Measurements from ENCODE around the gene FAU. TPM values are rescaled to one million over a fixed set of nuclear protein-coding genes. Genes with fewer than 3 reads are reported as not detected.

FAU gene
- total RNA-seq, 2 experiments from 2014 or later = 995 to 1,031 TPM

GRCh38 chr11:65109231-65110198 lies 12.4 kb downstream of the FAU start:
- ChIA-PET POLR2A (interaction anchor here (1.0 to 5.7 kb wide), 10 partner anchors 12 to 152 kb away, joined by 4 to 83 read pairs (median 16); partner anchors contain the start of genes ARL2, CAPN1, CDCA5 and FAU), CTCF (interaction anchor here (0.7 to 5.2 kb wide), 18 partner anchors 8 to 261 kb away, joined by 3 to 89 read pairs (median 4); partner anchors contain the start of genes ARL2, CAPN1, CDCA5 and FAU)
- peaks cover 21% of the 10 kb centered on the region for H3K36me3 Mint-ChIP-seq (ENCODE audit: low read depth)
- DNase-seq = no peak
- H3K4me1 Mint-ChIP-seq = peaks cover 49% of the 10 kb centered on the region
- no peaks in the 10 kb centered on the region for H3K9me3 Mint-ChIP-seq
- H3K4me3 Mint-ChIP-seq = no peak overlapping the region
- no peaks in the 10 kb centered on the region for H3K27me3 Mint-ChIP-seq
- H3K27ac Mint-ChIP-seq = peak overlapping the region; percentile 44

GRCh38 chr11:65108469-65109123 lies 13.3 kb downstream of the FAU start:
- Mint-ChIP-seq H3K36me3 (ENCODE audit: low read depth) (peaks cover 23% of the 10 kb centered on the region), H3K9me3 (no peaks in the 10 kb centered on the region), H3K27ac (no peak overlapping the region), H3K4me1 (peaks cover 46% of the 10 kb centered on the region), H3K4me3 (no peak overlapping the region), H3K27me3 (no peaks in the 10 kb centered on the region)
- DNase-seq = no peak
- CTCF ChIA-PET = interaction anchor here (1.5 to 5.2 kb wide), 4 partner anchors 11 to 208 kb away, joined by 4 to 89 read pairs (median 12); partner anchors contain the start of genes CDCA5, VPS51 and ZFPL1
- POLR2A ChIA-PET = interaction anchor here (1.1 to 5.6 kb wide), 7 partner anchors 9 to 73 kb away, joined by 3 to 75 read pairs (median 18); partner anchors contain the start of genes CAPN1, FAU, MRPL49 and SYVN1

- Mint-ChIP-seq H3K27me3 (no peaks in the 10 kb centered on the region), H3K27ac (no peak overlapping the region), H3K4me1 (peaks cover 41% of the 10 kb centered on the region), H3K9me3 (no peaks in the 10 kb centered on the region), H3K4me3 (no peak overlapping the region), H3K36me3 (ENCODE audit: low read depth) (peaks cover 25% of the 10 kb centered on the region)
- CTCF ChIA-PET = no interaction called here
- no peak for DNase-seq
- POLR2A ChIA-PET = interaction anchor here (1.1 to 5.6 kb wide), 5 partner anchors 9 to 68 kb away, joined by 3 to 75 read pairs (median 4); partner anchors contain the start of genes FAU, MRPL49, VPS51 and ZNHIT2
Observed at GRCh38 chr11:65107751-65108468, 14.0 kb downstream of the FAU start.

GRCh38 chr11:65107078-65107477 lies 14.9 kb downstream of the FAU start:
- Mint-ChIP-seq H3K4me1 (peaks cover 41% of the 10 kb centered on the region), H3K27me3 (no peaks in the 10 kb centered on the region), H3K27ac (no peak overlapping the region), H3K4me3 (no peak overlapping the region), H3K9me3 (no peaks in the 10 kb centered on the region), H3K36me3 (ENCODE audit: low read depth) (peaks cover 25% of the 10 kb centered on the region)
- POLR2A ChIA-PET = interaction anchor here (2.9 kb wide), 1 partner anchor 10 kb away, joined by 25 read pairs; the partner anchor contains the start of gene VPS51
- CTCF ChIA-PET = no interaction called here
- no peak for DNase-seq

GRCh38 chr11:65104628-65105027 lies 17.3 kb downstream of the FAU start:
- H3K4me3 Mint-ChIP-seq = no peak overlapping the region
- DNase-seq = no peak
- ChIA-PET POLR2A (interaction anchor here (0.7 to 2.4 kb wide), 4 partner anchors 8 to 21 kb away, joined by 3 to 9 read pairs (median 4); partner anchors contain the start of genes CDCA5, FAU, MRPL49 and VPS51), CTCF (no interaction called here)
- peaks cover 22% of the 10 kb centered on the region for H3K4me1 Mint-ChIP-seq
- no peaks in the 10 kb centered on the region for H3K9me3 Mint-ChIP-seq
- H3K27me3 Mint-ChIP-seq = no peaks in the 10 kb centered on the region
- no peak overlapping the region for H3K27ac Mint-ChIP-seq
- peaks cover 25% of the 10 kb centered on the region for H3K36me3 Mint-ChIP-seq (ENCODE audit: low read depth)

- ChIA-PET CTCF (interaction anchor here (2.6 kb wide), 1 partner anchor 9 kb away, joined by 9 read pairs; the partner anchor contains the start of gene TM7SF2), POLR2A (interaction anchor here (1.1 to 1.8 kb wide), 4 partner anchors 8 to 19 kb away, joined by 3 to 6 read pairs (median 4); partner anchors contain the start of genes FAU, MRPL49, TM7SF2 and ZNHIT2)
- Mint-ChIP-seq H3K27ac (no peak overlapping the region), H3K4me3 (no peak overlapping the region), H3K36me3 (ENCODE audit: low read depth) (peaks cover 31% of the 10 kb centered on the region), H3K27me3 (no peaks in the 10 kb centered on the region), H3K4me1 (peaks cover 27% of the 10 kb centered on the region), H3K9me3 (no peaks in the 10 kb centered on the region)
- no peak for DNase-seq
Observed at GRCh38 chr11:65103476-65103875, 18.5 kb downstream of the FAU start.

GRCh38 chr11:65102142-65103095 lies 19.5 kb downstream of the FAU start:
- Mint-ChIP-seq H3K27ac (no peak overlapping the region), H3K36me3 (ENCODE audit: low read depth) (peaks cover 35% of the 10 kb centered on the region), H3K4me1 (peaks cover 31% of the 10 kb centered on the region), H3K9me3 (no peaks in the 10 kb centered on the region), H3K27me3 (no peaks in the 10 kb centered on the region), H3K4me3 (no peak overlapping the region)
- ChIA-PET CTCF (interaction anchor here (0.8 to 2.6 kb wide), 4 partner anchors 8 to 250 kb away, joined by 3 to 9 read pairs (median 4); partner anchors contain the start of gene TM7SF2), POLR2A (interaction anchor here (1.6 to 1.8 kb wide), 3 partner anchors 9 to 32 kb away, joined by 3 to 6 read pairs (median 4); partner anchors contain the start of genes FAU, MRPL49, SYVN1 and TM7SF2)
- DNase-seq = no peak

- H3K9me3 Mint-ChIP-seq = no peaks in the 10 kb centered on the region
- ChIA-PET CTCF (interaction anchor here (1.0 to 6.8 kb wide), 3 partner anchors 10 to 17 kb away, joined by 3 to 89 read pairs (median 5); partner anchors contain the start of genes TM7SF2 and ZNHIT2), POLR2A (interaction anchor here (0.6 to 5.3 kb wide), 2 partner anchors 17 kb away, joined by 3 to 49 read pairs; partner anchors contain the start of genes CDCA5 and ZNHIT2)
- H3K27me3 Mint-ChIP-seq = no peaks in the 10 kb centered on the region
- DNase-seq = no peak
- H3K4me3 Mint-ChIP-seq = no peak overlapping the region
- H3K4me1 Mint-ChIP-seq = peaks cover 38% of the 10 kb centered on the region
- no peak overlapping the region for H3K27ac Mint-ChIP-seq
- H3K36me3 Mint-ChIP-seq (ENCODE audit: low read depth) = peaks cover 26% of the 10 kb centered on the region
Observed at GRCh38 chr11:65100674-65101350, 21.1 kb downstream of the FAU start.

- POLR2A ChIA-PET = interaction anchor here (0.8 to 6.2 kb wide), 25 partner anchors 8 to 517 kb away, joined by 3 to 83 read pairs (median 7); partner anchors contain the start of genes ARL2, CAPN1, CDCA5 and FAU
- H3K4me1 Mint-ChIP-seq = peaks cover 25% of the 10 kb centered on the region
- H3K9me3 Mint-ChIP-seq = no peaks in the 10 kb centered on the region
- H3K27me3 Mint-ChIP-seq = no peaks in the 10 kb centered on the region
- DNase-seq = no peak
- CTCF ChIA-PET = interaction anchor here (1.1 to 6.8 kb wide), 5 partner anchors 14 to 83 kb away, joined by 3 to 89 read pairs (median 5); partner anchors contain the start of genes ARL2, TM7SF2 and ZNHIT2
- peak overlapping the region; percentile 96 for H3K27ac Mint-ChIP-seq
- H3K4me3 Mint-ChIP-seq = peak overlapping the region; percentile 97
- H3K36me3 Mint-ChIP-seq (ENCODE audit: low read depth) = peaks cover 13% of the 10 kb centered on the region
Observed at GRCh38 chr11:65096926-65097325, 25.0 kb downstream of the FAU start.

- no peaks in the 10 kb centered on the region for H3K9me3 Mint-ChIP-seq
- POLR2A ChIA-PET = interaction anchor here (0.8 to 6.2 kb wide), 25 partner anchors 9 to 517 kb away, joined by 3 to 83 read pairs (median 5); partner anchors contain the start of genes ARL2, CAPN1, CDCA5 and FAU
- CTCF ChIA-PET = interaction anchor here (1.1 to 6.8 kb wide), 6 partner anchors 13 to 82 kb away, joined by 3 to 89 read pairs (median 4); partner anchors contain the start of genes ARL2, FAU, MRPL49 and TM7SF2
Observed at GRCh38 chr11:65095974-65096806, 25.7 kb downstream of the FAU start, which contains the start of gene VPS51. VPS51 (plus strand) TSS chr11:65096214; CDS start chr11:65096251, 37 bp downstream.

More at GRCh38 chr11:65095974-65096806, 25.7 kb downstream of the FAU start, which contains the start of gene VPS51:
- Mint-ChIP-seq H3K4me1 (peaks cover 25% of the 10 kb centered on the region), H3K36me3 (ENCODE audit: low read depth) (peaks cover 10% of the 10 kb centered on the region), H3K4me3 (peak within 1 kb of the TSS; percentile 97), H3K27me3 (no peaks in the 10 kb centered on the region), H3K27ac (peak within 1 kb of the TSS; percentile 96)
- DNase-seq = peak; percentile 91
